HG02798 (cell line): ENCODE data around the gene TSEN2.
"Not testable (repeated sequence)": the region's sequence is repeated elsewhere in the genome, so short reads cannot be mapped to it uniquely, and the experiment has no call there.

Experiments used
- ATAC-seq: cut with Tn5 transposase; IDR thresholded peaks from one replicate; pipeline ENCODE4 v1.9.1; 2021; ENCODE audit warnings: mild to moderate bottlenecking; ENCODE audit not compliant: unreplicated experiment, poor library complexity

Gene TSEN2

DNA sequence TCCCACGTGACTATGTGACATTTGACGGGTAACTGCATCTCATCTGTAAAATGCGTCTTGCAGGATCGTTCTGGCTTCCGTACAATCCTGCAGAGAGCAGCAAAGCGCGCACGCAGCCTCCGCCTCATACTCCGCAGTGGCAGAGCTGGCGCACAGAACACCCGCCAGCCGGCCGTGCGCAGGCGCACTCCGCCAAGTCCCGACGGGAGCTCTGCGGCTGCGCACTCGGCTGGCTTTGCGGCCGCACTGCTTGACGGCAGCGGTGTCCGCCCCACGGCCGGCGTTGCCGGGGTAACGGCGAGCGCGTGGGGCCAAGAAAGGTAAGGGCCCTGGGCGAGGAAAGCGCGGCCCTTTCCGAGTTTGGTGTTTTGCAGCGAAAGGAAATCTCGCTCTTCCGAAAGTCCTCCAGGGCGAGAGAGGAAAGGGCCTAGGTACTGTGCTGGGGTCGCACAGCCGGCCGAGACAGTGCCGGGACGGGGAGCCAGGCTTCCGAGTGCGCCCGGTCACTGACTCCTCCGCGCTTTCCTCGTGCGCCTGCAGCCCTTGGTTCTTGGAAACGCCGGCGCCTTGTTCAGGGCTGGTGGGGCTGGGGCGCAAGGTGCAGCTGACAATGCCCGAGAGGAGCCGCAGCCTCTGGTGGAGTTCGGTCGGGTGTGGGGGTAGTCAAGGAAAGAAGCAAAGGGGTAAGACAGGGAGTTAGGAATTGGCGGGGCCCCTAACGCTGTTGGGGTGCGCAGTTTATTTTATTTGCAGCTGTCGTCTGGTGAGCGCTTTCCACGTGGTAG lies at the start of gene TSEN2:
TSS of gene TSEN2 (plus strand) at position 283 of the 785 bp plus-strand sequence. CDS start 5,321 bp downstream, outside the sequence.
- peak; percentile 95 for ATAC-seq

GRCh38 chr3:12436514-12437220 lies 47.6 kb upstream of the TSEN2 start:
- ATAC-seq = no peak

DNA sequence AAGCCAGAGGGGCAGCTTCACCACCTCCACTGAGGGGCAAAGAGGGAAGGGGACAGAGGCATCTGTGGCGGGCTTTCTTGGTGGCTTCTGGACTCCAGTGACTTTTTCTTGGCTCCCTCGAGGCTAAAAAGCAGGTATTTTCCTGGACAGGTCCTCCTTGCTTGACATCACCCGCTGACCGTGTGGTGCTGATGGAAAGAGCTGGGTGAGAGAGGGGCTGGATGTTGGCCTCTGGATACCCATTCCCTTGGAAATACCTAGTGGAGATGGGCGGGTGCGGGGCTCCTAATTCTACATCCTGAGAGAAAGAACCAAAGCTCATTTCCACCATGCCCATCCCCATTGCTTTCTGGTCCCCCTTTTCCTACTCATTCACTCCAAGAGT lies 47.1 kb upstream of the TSEN2 start:
- no peak for ATAC-seq

DNA sequence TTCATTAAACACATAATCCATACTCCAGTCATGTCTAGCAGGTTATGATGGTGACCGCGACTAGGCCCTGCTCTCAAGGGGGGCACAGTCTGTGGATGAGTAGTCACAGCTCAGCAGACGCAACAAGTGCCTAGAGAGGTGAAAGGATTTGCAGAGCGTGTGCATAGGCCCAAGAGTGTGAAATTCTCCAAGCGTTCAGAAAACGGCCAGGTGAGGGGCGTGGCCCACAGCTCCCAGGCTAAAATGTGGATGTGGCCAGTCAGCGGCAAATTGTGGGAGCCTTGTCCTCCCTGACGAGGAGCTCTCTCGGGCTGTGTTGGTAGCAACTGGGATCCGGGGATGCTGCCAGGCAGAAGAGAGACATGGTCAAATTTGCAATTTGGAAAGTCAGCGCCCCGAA lies 46.4 kb upstream of the TSEN2 start:
- ATAC-seq = no peak

DNA sequence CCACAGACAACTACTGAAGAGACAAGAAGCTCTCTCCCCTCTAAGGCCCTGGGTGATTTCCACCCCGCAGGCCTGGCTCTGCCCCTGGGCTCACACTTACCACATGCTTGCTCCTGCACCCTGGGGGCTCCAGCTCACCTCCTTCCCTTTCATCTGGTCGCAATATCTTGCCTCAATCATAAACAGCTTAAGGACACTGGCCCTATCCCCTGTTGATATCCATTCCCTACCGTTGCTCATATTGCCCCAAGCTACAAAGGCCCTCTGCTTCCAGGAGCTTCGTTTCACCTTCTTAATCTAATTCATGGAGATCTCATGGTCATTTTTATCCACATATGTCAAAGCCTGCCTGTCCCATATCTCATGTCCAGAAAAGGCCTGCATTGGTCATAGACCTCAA lies 46.0 kb upstream of the TSEN2 start:
- no peak for ATAC-seq

DNA sequence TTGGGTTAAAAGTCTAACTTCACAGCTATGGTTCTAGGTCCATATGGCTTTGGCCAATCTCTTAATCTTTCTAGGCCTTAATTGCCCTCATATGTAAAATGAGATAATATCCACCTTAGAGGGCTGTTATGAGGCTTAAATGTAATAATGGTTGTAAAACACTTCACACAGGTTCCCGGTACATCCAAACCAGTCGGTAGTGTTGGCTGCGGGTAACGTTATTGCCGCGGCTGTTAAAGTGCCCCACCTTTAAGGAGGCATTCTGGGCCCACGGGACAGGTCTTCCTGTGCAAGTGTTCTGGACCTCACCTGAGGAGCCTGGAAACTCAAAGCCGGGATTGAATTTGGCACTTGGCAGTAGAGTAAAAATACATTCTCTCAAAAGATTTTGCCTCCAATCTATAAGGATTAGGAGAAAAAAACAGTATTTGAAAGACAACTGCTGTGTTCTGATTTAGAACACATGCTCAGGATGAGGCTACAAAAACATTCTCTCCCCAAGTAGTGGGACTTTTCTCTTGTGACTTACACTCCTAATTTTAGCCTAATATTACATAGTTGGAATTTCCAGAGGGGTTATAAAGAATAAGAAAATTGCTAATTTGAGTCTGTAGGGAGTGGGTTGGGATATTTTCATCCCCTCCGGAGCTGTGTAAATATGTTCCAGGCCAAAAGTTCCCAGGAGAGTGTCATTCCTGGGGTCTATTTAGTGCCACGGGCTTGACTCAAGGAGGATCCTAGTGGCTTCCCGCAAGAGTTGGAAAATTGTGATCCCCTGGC lies 44.9 kb upstream of the TSEN2 start:
- ATAC-seq = no peak

- no peak for ATAC-seq
Measured at GRCh38 chr3:12440927-12441714, 43.2 kb upstream of the TSEN2 start.

- no peak for ATAC-seq
Measured at GRCh38 chr3:12442654-12443501, 41.4 kb upstream of the TSEN2 start.

- no peak for ATAC-seq
Measured at GRCh38 chr3:12443781-12444522, 40.3 kb upstream of the TSEN2 start.

DNA sequence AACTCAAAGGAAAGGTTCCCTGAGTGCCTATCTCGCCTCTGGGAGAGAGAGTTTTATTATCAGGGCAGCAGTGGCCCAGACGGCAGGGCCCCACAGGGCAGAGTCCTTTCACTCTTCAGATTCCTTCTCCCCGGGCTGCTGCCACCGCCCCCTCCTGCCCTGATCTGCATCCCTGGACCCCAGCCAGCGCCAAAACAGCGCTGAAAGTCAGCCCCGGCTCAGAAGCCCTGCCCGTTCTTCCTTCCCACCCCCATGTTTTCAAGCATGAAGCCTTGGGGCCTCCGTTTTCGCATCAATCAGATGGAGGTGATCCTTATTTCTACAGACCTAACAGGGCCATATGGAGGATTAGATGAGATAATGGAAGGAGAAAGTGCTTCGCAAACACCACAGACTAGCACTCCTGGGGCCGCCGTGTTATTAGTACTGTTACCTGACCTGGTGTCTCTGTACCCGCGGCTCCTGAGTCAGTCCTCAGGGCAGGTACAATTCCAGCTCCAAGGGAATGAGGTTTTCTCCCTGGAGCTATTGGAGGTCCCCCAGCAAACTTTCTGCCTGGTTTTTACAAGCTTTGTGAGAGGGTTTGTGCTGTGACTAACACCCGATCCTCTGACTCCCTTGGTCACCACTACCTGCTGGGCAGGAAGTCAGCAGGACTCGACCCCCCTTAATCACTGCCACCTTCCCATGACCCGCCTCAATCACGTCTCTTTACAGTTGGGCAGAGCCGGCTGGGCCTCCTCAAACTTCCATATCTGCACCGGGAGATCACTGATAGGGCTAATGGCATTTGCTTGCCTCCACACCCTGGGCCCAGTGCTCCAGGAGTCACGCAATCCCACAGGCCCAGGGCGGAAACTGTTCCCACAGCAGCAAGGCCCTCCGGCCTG lies 39.5 kb upstream of the TSEN2 start:
- ATAC-seq = no peak

GRCh38 chr3:12445523-12446240 lies 38.6 kb upstream of the TSEN2 start:
- ATAC-seq = no peak

DNA sequence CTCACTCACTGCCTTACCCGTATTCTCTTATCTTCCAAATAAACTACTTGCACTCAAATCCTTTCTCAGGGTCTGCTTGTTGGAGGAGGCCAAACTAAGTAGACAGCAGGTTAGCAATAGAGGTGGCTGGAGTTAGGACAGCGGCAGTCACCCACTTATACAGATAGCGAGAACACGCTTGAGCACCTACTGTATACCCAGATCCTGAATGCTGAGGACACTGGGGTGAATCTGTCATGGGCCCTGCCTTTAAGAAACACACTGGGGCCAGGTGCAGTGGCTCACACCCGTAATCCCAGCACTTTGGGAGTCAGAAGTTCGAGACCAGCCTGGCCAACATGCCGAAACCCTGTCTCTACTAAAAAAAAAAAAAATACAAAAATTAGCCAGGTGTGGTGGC lies 38.0 kb upstream of the TSEN2 start:
- ATAC-seq = no peak

GRCh38 chr3:12447075-12447474 lies 37.2 kb upstream of the TSEN2 start:
- ATAC-seq = no peak

DNA sequence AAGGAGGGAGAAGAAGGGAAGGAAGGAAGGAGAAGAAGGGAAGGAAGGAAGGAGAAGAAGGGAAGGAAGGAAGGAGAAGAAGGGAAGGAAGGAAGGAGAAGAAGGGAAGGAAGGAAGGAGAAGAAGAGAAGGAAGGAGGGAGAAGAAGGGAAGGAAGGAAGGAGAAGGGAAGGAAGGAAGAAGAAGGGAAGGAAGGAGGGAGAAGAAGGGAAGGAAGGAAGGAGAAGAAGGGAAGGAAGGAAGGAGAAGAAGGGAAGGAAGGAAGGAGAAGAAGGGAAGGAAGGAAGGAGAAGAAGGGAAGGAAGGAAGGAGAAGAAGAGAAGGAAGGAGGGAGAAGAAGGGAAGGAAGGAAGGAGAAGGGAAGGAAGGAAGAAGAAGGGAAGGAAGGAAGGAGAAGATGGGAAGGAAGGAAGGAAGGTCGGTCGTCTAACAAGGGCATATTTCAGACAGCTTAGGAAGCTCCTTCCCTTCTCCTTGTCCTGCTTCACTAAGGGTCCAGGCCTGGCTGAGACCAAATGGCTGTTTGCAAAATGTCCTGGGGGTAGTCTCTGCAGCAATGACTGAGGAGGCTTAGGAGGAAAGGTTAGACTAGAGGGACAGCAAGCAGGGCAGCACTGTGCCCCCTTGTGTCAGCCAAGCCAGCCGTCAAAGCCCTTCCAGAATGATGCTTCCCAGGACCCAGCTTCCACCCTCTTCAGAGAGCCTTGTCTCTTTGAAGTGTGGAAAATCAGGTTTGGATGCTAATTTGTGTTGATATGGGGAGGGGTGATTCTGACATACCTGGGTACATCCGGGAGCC lies 35.7 kb upstream of the TSEN2 start:
- not testable (repeated sequence) for ATAC-seq

DNA sequence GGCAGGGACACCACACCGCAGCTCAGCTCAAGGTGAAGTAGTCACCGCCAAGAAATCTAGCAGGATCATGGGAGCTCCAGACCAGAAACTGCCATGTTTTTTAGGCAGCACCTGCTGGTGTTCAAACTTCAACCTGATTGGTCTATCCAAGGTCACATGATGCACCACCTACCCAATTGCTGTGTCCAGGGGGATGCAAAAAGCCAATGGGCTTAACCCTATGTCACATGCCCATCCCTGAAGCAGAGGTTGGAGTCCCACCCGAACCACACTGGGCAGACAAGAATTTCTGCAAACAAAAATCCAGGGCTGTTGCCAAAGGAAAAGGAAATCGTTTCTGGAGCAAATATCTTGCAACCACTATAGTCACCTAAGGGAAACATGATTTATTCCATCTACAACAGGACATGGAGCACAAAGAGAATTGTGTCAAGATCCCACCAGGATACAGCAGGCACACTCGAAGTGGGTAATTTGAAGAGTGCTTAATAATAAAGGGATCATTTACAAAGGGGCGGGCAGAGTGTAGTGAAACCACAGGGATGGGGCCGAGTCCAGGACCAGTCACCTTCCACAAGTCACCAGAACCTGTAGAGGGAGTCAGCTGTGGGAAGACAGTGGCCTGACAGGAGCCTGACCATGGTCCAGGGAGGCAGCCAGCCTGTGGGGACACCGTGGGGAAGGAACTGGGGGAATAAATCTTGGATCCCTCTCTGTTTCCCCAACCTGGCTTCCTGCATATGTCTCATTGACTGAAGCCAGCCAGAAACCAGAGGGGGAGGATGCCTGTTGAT lies 34.2 kb upstream of the TSEN2 start:
- ATAC-seq = no peak

DNA sequence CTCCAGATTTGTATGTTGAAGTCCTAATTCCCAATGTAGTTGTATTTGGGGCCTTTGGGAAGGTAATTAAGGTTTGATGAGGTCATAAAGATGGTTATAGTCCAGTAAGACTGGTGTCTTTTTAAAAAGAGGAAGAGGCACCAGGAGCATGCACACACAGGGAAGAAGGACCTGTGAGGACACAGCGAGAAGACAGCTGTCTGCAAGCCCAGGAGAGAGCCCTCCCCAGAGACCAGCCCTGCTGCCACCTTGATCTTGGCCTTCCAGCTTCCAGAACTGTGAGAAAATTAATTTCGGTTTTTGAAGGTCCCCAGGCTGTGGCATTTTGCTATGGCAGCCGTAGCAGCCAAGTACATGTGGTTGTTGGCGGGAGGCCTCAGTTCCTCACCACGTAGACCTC lies 32.8 kb upstream of the TSEN2 start:
- ATAC-seq = no peak
